HepG2 (cell line): ENCODE measurements around the gene CHCHD6. TPM values are rescaled to one million over a fixed set of nuclear protein-coding genes. Genes with fewer than 3 reads are reported as not detected.

Source experiments
- ATAC-seq: fragments of 200-7000 bp; cut with Tn5 transposase; 3 replicates; pipeline ENCODE4 v1.9.1; 2020; ENCODE audit warnings: mild to moderate bottlenecking, moderate library complexity
- BruUV-seq: library from RNA; stranded (reverse); fragments of 400-500 nt; replicated peaks from 2 replicates; lab custom pipeline; 2021; lab: Mats Ljungman, UMichigan
- CTCF ChIA-PET: fragments of 300-600 bp; formaldehyde crosslinking; extraction: SDS; loops from one replicate; lab custom pipeline; 2021; ENCODE audit warnings: low total read pairs, inconsistent platforms, low intra/inter-chr PET ratio; lab: Yijun Ruan, JAX
- POLR2A ChIA-PET: fragments of 350-600 bp; sonication (Branson Sonifier 250); formaldehyde crosslinking; loops from one replicate; lab custom pipeline; 2020; ENCODE audit warnings: antibody characterized with exemption, inconsistent platforms; lab: Yijun Ruan, JAX
- DNase-seq: peaks from one replicate; pipeline ENCODE4 v3.0.0-alpha.2; 2015; ENCODE audit warnings: low spot score
- FAIRE-seq: peaks from 3 replicates; lab custom pipeline; 2011; peaks lifted over from hg19 to GRCh38; lab: Jason Lieb, UNC
- H2AFZ ChIP-seq: one replicate; pipeline ENCODE4 v1.6.1; 2011; ENCODE audit warnings: low read length, inconsistent platforms
- H3K27ac ChIP-seq: fragments of 300-600 bp; 3 replicates; pipeline ENCODE4 v1.8.0; 2011; ENCODE audit warnings: mixed run types, mild to moderate bottlenecking, mixed read lengths, low read length, inconsistent platforms; ENCODE audit not compliant: insufficient read depth; ENCODE audit errors: extremely low read length
- H3K27me3 ChIP-seq, 2 experiments: fragments of 200-600 bp in 1 of 2; 2 replicates in 1 of 2; 3 replicates in 1 of 2; pipeline versions ENCODE4 v1.6.0 to v1.8.0; 2011; ENCODE audit warnings: low read length in 2 of 2, mild to moderate bottlenecking in 2 of 2, moderate library complexity in 2 of 2, inconsistent platforms in 1 of 2; ENCODE audit not compliant: insufficient read depth in 2 of 2, control insufficient read depth in 1 of 2
- H3K36me3 ChIP-seq, 2 experiments: fragments of 200-600 bp in 1 of 2; replicated peaks in 1 of 2; 2 replicates in 1 of 2; 3 replicates in 1 of 2; pipeline versions ENCODE4 v1.5.1 to v1.8.0; 2011; ENCODE audit warnings: low read length in 2 of 2, inconsistent platforms in 1 of 2; ENCODE audit not compliant: insufficient read depth in 2 of 2, control insufficient read depth in 1 of 2
- H3K4me1 ChIP-seq: 2 replicates; pipeline ENCODE4 v1.5.1; 2012; ENCODE audit warnings: low read length, inconsistent platforms; ENCODE audit not compliant: insufficient read depth
- H3K4me2 ChIP-seq: 2 replicates; pipeline ENCODE4 v1.6.0; 2011; ENCODE audit warnings: low read depth, low read length, inconsistent platforms
- H3K4me3 ChIP-seq, 3 experiments: fragments of 200-600 bp in 1 of 3; sonication (generic), shearing (Covaris generic) in 1 of 3; replicated peaks in 1 of 3; 2 replicates each; pipeline ENCODE4 v1.5.1; 2011 to 2016; ENCODE audit warnings: low read length in 3 of 3, inconsistent platforms in 2 of 3, low read depth in 2 of 3, mild to moderate bottlenecking in 2 of 3, control low read depth in 1 of 3, mixed read lengths in 1 of 3; ENCODE audit not compliant: insufficient read depth in 1 of 3
- H3K79me2 ChIP-seq: one replicate; pipeline ENCODE4 v1.6.1; 2011; ENCODE audit warnings: low read length, inconsistent platforms; ENCODE audit not compliant: insufficient read depth
- H3K9ac ChIP-seq: 2 replicates; pipeline ENCODE4 v1.6.0; 2011; ENCODE audit warnings: mild to moderate bottlenecking, low read depth, low read length, inconsistent platforms; ENCODE audit not compliant: insufficient read depth
- H3K9me3 ChIP-seq: 2 replicates; pipeline ENCODE4 v1.5.1; 2012; ENCODE audit warnings: mild to moderate bottlenecking, low read length
- H4K20me1 ChIP-seq: 2 replicates; pipeline ENCODE4 v1.6.0; 2011; ENCODE audit warnings: inconsistent platforms, mild to moderate bottlenecking, low read length, moderate library complexity; ENCODE audit not compliant: insufficient read depth
- KLF11 ChIP-seq: IDR thresholded peaks from 2 replicates; pipeline ENCODE4 v1.6.1; 2016; ENCODE audit warnings: missing compliant biosample characterization
- ZFP37 ChIP-seq: sonication (generic); formaldehyde crosslinking; IDR thresholded peaks from 2 replicates; pipeline ENCODE4 v1.4.0; 2020; ENCODE audit warnings: missing genetic modification reagents, borderline replicate concordance
- ZKSCAN1 ChIP-seq: fragments of 150-350 bp; IDR thresholded peaks from 2 replicates; pipeline ENCODE4 v1.6.1; 2014; ENCODE audit warnings: low read length
- ZNF276 ChIP-seq: sonication (generic); formaldehyde crosslinking; IDR thresholded peaks from 2 replicates; pipeline ENCODE4 v1.4.0; 2020; ENCODE audit warnings: mild to moderate bottlenecking, low read depth, missing genetic modification reagents
- ZNF570 ChIP-seq: sonication (generic); formaldehyde crosslinking; IDR thresholded peaks from 2 replicates; pipeline ENCODE4 v1.4.0; 2020; ENCODE audit warnings: mild to moderate bottlenecking, missing genetic modification reagents, borderline replicate concordance
- WGBS: methylation state at CpG from one replicate; pipeline ENCODE4 v1.1.6; 2017; ENCODE audit warnings: low lambda C conversion rate; 5-methylcytosine and 5-hydroxymethylcytosine counted together
- in situ Hi-C: cut with HindIII; loops from 2 replicates; pipeline ENCODE4 v1.10.0; 2017; ENCODE audit warnings: low pct_unique_long_range_greater_than_20kb; ENCODE audit not compliant: extremely low pct_ligation_motif_present
- intact Hi-C: fragments of 100-400 bp; cut with micrococcal nuclease; formaldehyde crosslinking; loops from one replicate; pipeline ENCODE4 v1.10.0; 2022; ENCODE audit not compliant: unreplicated experiment
- polyA plus RNA-seq, 8 experiments: library from polyadenylated mRNA; depleted of rRNA in 3 of 8; stranded (reverse) in 7 of 8; unstranded in 1 of 8; fragments of >200 nt; fragmentation: Illumina TruSeq in 4 of 8; extraction: Trizol in 4 of 8; gene quantifications; 2 replicates each; pipeline versions ENCODE4 v1.2.1 to v1.2.3, GENCODE V29; 2011 to 2016; ENCODE audit warnings: low read depth in 4 of 8, missing spikeins in 1 of 8, mixed read lengths in 1 of 8; ENCODE audit not compliant: insufficient read depth in 1 of 8
- total RNA-seq, 5 experiments: library from RNA; depleted of rRNA; stranded (reverse); fragments of >200 nt; fragmentation: Illumina TruSeq; extraction: Trizol; gene quantifications; 2 replicates each; pipeline ENCODE4 v1.2.3, GENCODE V29; 2016; ENCODE audit warnings: low read depth in 1 of 5

Gene CHCHD6
- total and polyA plus RNA-seq, 2 of the 13 experiments (the other 11 are each of a cell fraction or from before 2014, with no cell fraction given): 20.3 to 20.8 TPM

GRCh38 chr3:126664591-126665214 lies 39.3 kb upstream of the CHCHD6 start (continued):
- TF ChIP-seq ZNF276 (no peak), ZFP37 (no peak)

GRCh38 chr3:126665221-126665936 lies 38.7 kb upstream of the CHCHD6 start:
- H3K4me1 ChIP-seq: peaks cover under 1% of the 10 kb centered on the region; the same call in 1 of the 2 replicates
- no peak overlapping the region for H3K4me2 ChIP-seq
- DNase-seq: no peak
- H3K4me3 ChIP-seq: no peak overlapping the region
- POLR2A ChIA-PET: no interaction called here
- H3K79me2 ChIP-seq: no peaks in the 10 kb centered on the region
- no TSS peak for BruUV-seq
- no peak for ATAC-seq
- no peaks in the 10 kb centered on the region for H3K36me3 ChIP-seq
- intact Hi-C loops: no loop called here
- no peak for FAIRE-seq
- TF ChIP-seq ZNF570 (CRISPR knock-in tag) (no peak), ZKSCAN1 (peak; percentile 18; the same call in 1 of the 2 replicates), KLF11 (CRISPR knock-in tag) (no peak)
- no peak overlapping the region for H3K27ac ChIP-seq
- 40% methylated on average over 6 of the region's 6 CpGs for WGBS
- H2AFZ ChIP-seq: no peak overlapping the region
- H4K20me1 ChIP-seq: no peaks in the 10 kb centered on the region
- in situ Hi-C loops: no loop called here
- H3K9me3 ChIP-seq: no peaks in the 10 kb centered on the region
- no peak overlapping the region for H3K9ac ChIP-seq
- CTCF ChIA-PET: no interaction called here
- peaks cover 0 to 64% of the 10 kb centered on the region in 2 experiments; a peak in 4 of 5 replicates for H3K27me3 ChIP-seq
